HG02610 (cell line): ENCODE data around the gene FANCE.

Experiments
- ATAC-seq: cut with Tn5 transposase; IDR thresholded peaks from one replicate; pipeline ENCODE4 v1.9.1; 2021; ENCODE audit warnings: mild to moderate bottlenecking, moderate library complexity; ENCODE audit not compliant: unreplicated experiment

FANCE gene

GRCh38 chr6:35483490-35483889, 31.4 kb downstream of the FANCE start:
- ATAC-seq, result no peak

- no peak for ATAC-seq
These were observed 31.9 kb downstream of the FANCE start for GRCh38 chr6:35483893-35484645.

DNA sequence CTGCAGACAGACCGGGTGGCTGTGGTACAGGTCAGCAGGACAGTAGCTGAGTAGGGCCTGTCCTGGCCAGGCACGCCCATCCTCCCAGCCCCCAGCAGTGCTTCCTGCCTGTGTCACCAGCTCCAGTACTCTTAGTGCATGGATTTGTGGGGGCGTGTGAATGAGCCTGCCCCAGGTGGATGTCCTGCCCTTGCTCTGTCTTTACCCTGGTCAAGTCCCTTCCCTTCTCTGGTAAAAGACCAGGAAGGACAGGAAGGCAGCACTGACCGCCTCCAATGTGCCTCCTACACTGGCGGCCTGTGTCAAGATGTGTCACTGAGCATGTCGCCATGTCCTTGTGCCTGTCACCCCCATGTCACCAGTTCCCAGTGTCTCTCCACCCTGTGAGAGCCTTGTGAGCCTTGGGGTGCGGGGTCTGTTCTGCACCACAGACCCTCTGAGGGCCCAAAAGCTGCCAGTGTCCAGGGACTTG, 32.8 kb downstream of the FANCE start:
- ATAC-seq, result no peak

- ATAC-seq, result no peak
These were observed 33.3 kb downstream of the FANCE start for GRCh38 chr6:35485402-35485877.

- no peak for ATAC-seq
These were observed 34.1 kb downstream of the FANCE start for GRCh38 chr6:35486005-35486925.

GRCh38 chr6:35487658-35488516, 35.7 kb downstream of the FANCE start:
- ATAC-seq, result no peak

DNA sequence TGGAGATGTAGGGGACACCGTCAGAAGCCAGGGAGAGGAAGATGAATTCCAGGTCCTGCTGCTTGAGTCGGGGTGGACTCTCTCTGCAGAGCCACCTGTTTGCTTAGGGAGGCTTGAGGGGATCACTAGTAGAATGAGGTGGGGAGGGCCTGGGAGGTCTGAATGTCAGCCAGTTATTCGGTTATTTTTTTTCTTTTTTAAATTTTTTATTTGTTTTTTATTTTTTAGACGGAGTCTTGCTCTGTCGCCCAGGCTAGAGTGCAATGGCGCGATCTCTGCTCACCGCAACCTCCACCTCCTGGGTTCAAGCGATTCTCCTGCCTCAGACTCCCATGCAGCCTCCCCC, 36.4 kb downstream of the FANCE start:
- no peak for ATAC-seq

DNA sequence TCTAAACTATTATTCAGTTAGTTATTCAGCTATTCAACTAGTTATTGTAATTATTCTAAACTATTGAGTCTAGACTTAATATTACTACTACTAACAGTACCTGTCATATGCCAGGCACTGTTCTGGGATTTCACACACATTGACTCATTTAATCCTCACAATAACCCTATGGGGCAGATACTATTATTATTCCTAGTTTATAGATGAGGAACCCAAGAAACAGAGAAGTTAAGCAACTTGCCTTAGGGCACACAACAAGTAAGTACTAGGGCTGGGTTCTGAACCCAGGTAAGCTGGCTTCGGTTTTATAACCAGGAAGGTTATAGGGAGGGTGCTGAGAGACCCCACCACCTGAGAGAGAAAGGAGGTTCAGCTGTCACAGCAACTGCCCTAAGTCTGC, 36.9 kb downstream of the FANCE start:
- ATAC-seq, result no peak

GRCh38 chr6:35489995-35490791, 38.1 kb downstream of the FANCE start:
- ATAC-seq, result no peak

- no peak for ATAC-seq
These were observed 38.9 kb downstream of the FANCE start for GRCh38 chr6:35490821-35491557.

DNA sequence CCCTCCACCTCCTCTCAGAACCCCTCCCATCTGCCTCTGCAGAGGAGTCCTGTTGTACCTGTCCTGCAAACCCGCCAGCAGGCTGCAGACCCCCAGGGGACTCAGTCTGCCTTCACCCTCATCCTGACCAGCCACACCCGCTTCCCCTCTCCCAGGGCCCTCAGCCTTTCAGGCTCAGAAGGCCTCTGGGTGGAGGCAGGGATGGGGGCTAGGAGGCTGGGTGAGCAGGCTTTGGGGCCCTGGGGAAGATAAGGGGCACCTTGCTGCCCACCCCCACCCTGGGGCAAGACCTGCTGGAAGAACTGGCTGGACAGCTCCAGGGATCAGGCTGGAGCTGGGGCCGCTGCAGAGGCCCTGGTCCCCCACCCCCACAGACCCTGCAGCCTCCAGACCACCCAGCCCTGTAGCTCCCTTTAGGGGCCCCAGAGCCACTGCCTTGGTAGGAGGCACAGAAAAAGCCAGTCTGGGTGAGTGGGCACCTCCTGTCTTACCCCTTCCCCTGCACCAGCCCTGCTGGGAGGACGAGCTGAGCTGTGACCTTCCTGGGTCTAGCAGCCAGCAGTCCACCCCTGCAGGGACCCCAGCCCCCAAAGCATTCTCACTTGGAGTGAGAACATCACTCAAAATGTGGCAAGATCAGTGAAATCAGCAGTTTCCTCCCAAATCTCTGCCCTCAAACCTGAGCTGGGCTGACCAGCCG, 39.6 kb downstream of the FANCE start:
- ATAC-seq, result no peak

DNA sequence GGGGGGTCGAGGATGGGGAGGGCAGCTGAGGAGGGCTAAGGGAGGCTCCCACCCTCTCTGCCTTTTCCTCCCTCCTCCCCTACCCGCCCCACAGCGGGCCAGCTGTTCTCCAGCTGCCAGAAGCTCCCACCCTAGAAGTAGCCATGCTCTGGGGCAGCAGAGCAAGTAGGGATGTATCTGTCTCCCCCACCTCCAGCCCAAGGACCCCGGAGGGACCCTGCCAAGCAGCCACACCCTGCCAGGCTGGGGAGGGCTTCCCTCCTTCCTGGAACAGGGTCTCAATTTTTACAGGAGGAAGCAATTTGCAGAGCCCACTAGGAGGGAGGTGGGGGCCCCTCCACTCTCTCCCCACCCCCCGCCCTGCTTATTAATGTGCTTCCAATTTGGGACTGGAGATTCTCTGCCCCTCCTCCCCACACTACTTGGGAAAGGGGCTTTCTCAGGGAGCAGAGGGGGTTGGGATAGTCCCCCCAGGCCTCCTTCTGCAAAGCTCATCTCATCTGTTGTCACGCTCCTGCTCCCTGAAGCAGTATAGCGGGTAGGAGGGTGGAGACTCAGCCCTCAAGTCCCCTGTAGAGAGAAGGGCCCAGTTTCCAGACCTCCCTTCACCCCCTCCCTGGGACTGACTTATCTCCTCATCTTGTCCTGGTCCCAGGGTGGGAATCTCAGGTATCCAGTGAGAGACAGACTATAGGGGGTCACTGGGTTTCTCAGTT, 40.3 kb downstream of the FANCE start:
- ATAC-seq, result no peak

DNA sequence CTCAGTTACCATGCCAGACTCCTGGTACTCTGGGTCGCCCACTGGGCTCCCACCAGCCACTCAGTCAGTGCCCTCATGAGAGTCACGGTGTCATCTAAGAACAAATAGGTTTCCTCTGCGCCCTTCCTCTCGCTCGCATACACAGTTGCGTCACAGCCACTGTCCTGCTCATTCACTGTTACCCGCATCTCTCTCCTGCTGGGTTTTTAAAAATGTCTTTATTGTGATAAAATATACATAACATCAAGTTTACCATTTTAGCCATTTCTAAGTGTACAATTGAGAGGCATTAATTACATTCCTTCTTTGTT, 40.8 kb downstream of the FANCE start:
- no peak for ATAC-seq

DNA sequence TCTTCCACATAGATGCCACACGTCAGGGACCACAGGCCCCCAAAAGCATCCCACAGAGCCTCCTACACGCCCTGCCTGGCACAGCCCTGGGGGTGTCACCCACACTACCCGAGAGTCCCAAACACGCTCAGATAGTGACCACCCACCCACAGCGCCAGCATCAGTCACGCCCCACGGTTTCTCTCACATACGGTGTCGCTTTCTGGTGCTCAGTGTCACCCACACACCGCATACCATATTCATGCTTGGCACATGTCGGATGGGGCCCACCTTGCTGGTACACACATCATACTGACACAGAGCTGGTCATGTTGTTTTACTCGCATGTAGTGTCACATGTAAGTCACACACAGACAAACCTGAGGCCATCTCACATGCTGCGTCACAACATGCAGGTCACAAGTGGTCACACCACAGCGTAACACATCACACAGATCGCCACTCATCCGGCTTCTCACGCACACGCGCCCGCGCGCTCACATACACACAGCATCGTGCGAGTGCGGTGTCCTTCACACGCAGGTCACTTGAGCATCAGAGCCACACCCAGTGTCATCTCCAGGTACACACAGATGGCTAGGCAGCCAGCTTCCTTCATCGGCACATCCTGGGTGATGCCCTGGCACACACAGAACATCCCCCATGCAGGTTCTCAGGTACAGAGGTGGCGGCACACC, 41.3 kb downstream of the FANCE start:
- no peak for ATAC-seq

- ATAC-seq, result no peak
These were observed 42.0 kb downstream of the FANCE start for GRCh38 chr6:35494161-35494563.

- ATAC-seq, result no peak
These were observed 43.3 kb downstream of the FANCE start for GRCh38 chr6:35495258-35496035.
